ENCODE results near the gene GH1. TPM values are rescaled to one million over a fixed set of nuclear protein-coding genes. Genes with fewer than 3 reads are reported as not detected.
"Not testable (repeated sequence)": the region's sequence is repeated elsewhere in the genome, so short reads cannot be mapped to it uniquely, and the experiment has no call there.

The GH1 gene
- total RNA-seq, 1 experiment from 2014 or later: not detected

DNA sequence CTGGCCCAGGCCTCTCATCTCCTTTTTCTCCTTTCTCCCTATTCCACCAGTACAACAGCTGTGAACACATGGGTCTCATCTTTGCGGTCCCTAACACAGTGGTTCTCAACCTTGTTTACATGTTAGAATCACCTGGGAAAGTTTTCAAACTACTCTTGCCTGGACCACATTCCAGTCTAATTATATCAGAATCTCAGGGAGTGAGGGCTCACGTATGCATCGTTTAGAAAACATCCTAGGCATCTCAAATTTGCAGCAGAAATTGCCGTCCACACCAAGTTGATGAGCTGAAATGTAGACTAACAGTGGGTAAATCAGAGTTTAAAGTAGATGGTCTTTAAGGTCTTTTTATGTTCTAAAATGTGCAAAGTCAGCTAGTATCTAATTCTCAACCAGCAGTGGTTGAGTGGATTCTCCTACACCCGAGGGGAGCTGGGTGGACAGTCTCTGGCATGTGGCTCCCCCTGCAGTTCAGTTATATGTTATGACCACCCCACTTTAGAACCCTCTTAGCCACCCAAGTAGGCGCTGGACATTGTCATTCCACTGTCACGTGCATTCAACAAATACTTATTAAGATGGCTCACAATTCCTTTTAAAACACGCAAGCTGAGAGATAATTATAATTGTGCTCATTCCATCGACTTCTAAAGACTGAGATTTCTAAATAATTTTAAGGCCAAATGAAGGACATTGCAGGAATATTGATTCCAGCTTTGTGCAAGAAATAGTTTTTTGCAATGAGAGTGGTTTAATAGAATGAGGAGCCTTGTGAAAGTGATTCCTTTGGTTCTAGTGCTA lies 48.9 kb downstream of the GH1 start:
- H4K20me1 ChIP-seq (ENCODE audit: insufficient read depth); DNase-seq (ENCODE audit: low read depth, low spot score); intact Hi-C loops (cut with micrococcal nuclease); RAD21 ChIA-PET (ENCODE audit: low non-redundant PET in 1 of 2, low total read pairs in 2 of 2, uncharacterized antibody in 2 of 2, unreplicated experiment in 2 of 2); H3K79me2 ChIP-seq (ENCODE audit: insufficient read depth, low read length); H3K9me3 ChIP-seq (ENCODE audit: control insufficient read depth in 1 of 2, insufficient read depth in 1 of 2, low read depth in 1 of 2, low read length in 2 of 2); H3K27me3 ChIP-seq (ENCODE audit: insufficient read depth, low read length); BruUV-seq (replicated peaks); H3K9ac ChIP-seq (ENCODE audit: low read length); POLR2A ChIA-PET; H3K9me2 ChIP-seq (ENCODE audit: insufficient read depth); H3K36me3 ChIP-seq (ENCODE audit: control insufficient read depth in 1 of 2, insufficient read depth in 2 of 2, low read length in 2 of 2); H3K4me3 ChIP-seq (replicated peaks in 1 of 2; ENCODE audit: low read depth in 1 of 2, low read length in 2 of 2); H3K27ac ChIP-seq (ENCODE audit: low read depth, low read length): not testable (repeated sequence)
- H3K4me2 ChIP-seq (ENCODE audit: low read length): peak overlapping the region; percentile 4
- peak; percentile 75 for ATAC-seq
- CTCF ChIA-PET: interaction anchor here (1.1 to 1.7 kb wide), 5 partner anchors 10 to 264 kb away, joined by 3 to 6 read pairs (median 4); partner anchors contain the start of gene GH2
- peak overlapping the region; percentile 1 for H2AFZ ChIP-seq (ENCODE audit: low read depth, low read length, poor library complexity, severe bottlenecking)
- TF ChIP-seq, protein P1, sequence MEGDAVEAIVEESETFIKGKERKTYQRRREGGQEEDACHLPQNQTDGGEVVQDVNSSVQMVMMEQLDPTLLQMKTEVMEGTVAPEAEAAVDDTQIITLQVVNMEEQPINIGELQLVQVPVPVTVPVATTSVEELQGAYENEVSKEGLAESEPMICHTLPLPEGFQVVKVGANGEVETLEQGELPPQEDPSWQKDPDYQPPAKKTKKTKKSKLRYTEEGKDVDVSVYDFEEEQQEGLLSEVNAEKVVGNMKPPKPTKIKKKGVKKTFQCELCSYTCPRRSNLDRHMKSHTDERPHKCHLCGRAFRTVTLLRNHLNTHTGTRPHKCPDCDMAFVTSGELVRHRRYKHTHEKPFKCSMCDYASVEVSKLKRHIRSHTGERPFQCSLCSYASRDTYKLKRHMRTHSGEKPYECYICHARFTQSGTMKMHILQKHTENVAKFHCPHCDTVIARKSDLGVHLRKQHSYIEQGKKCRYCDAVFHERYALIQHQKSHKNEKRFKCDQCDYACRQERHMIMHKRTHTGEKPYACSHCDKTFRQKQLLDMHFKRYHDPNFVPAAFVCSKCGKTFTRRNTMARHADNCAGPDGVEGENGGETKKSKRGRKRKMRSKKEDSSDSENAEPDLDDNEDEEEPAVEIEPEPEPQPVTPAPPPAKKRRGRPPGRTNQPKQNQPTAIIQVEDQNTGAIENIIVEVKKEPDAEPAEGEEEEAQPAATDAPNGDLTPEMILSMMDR (IDR thresholded peaks at IDR 0.05 in 2 of 3, conservative IDR thresholded peaks at IDR 0.05 in 1 of 3; ENCODE audit: borderline replicate concordance in 1 of 3, insufficient read depth in 1 of 3, low read depth in 2 of 3, low read length in 2 of 3): peak; percentile 9 to 53 (median 51); a peak in 4 of 6 replicates
- TF ChIP-seq RAD21 (IDR thresholded peaks at IDR 0.05; ENCODE audit: low read depth): peak; percentile 24; the same call in 1 of the 2 replicates
- H3K4me1 ChIP-seq (ENCODE audit: control insufficient read depth in 1 of 2, insufficient read depth in 2 of 2, low read length in 2 of 2): peaks cover 0 to 13% of the 10 kb centered on the region in 2 experiments; a peak in 2 of 4 replicates

Other genes with a start within 250 kb of the GH1 start
- 8.4 TPM for gene LIMD2, start 218.7 kb downstream of the GH1 start, total RNA-seq (2021; ENCODE audit: unreplicated experiment)
- 38.0 TPM for gene STRADA, start 177.0 kb downstream of the GH1 start, total RNA-seq (2021; ENCODE audit: unreplicated experiment)
- 117 TPM for gene CCDC47, start 145.2 kb downstream of the GH1 start, total RNA-seq (2021; ENCODE audit: unreplicated experiment)
- gene DDX42, start 144.7 kb downstream of the GH1 start, total RNA-seq (2021; ENCODE audit: unreplicated experiment): 174 TPM
- gene PSMC5, start 91.4 kb downstream of the GH1 start, total RNA-seq (2021; ENCODE audit: unreplicated experiment): 193 TPM
- 70.9 TPM for gene FTSJ3, start 91.2 kb downstream of the GH1 start, total RNA-seq (2021; ENCODE audit: unreplicated experiment)
- gene SMARCD2, start 76.2 kb downstream of the GH1 start, total RNA-seq (2021; ENCODE audit: unreplicated experiment): 168 TPM
- gene CSH2, start 45.2 kb downstream of the GH1 start, total RNA-seq (2021; ENCODE audit: unreplicated experiment): not detected
- not detected for gene GH2, start 36.9 kb downstream of the GH1 start, total RNA-seq (2021; ENCODE audit: unreplicated experiment)
- gene CSH1, start 22.3 kb downstream of the GH1 start, total RNA-seq (2021; ENCODE audit: unreplicated experiment): not detected
- not detected for gene CSHL1, start 7.6 kb downstream of the GH1 start, total RNA-seq (2021; ENCODE audit: unreplicated experiment)
- gene CD79B, start 13.5 kb upstream of the GH1 start, total RNA-seq (2021; ENCODE audit: unreplicated experiment): 0.59 TPM
- gene SCN4A, start 54.1 kb upstream of the GH1 start, total RNA-seq (2021; ENCODE audit: unreplicated experiment): 2.7 TPM
- not detected for gene PRR29, start 79.5 kb upstream of the GH1 start, total RNA-seq (2021; ENCODE audit: unreplicated experiment)
- 0.61 TPM for gene ICAM2, start 101.8 kb upstream of the GH1 start, total RNA-seq (2021; ENCODE audit: unreplicated experiment)
- gene ERN1, start 211.3 kb upstream of the GH1 start, total RNA-seq (2021; ENCODE audit: unreplicated experiment): 28.2 TPM